Esophagus muscularis mucosa (tissue), 4 donors: ENCODE data around the gene PTPRE. TPM values are rescaled to one million over a fixed set of nuclear protein-coding genes. Genes with fewer than 3 reads are reported as not detected.
A peak's percentile ranks its signal among the peaks of the same experiment; 100 is the strongest.

Source experiments
- DNase-seq: peaks from one replicate; pipeline ENCODE4 v3.0.0-alpha.2; 2017; ENCODE audit errors: extremely low spot score
- H3K27ac ChIP-seq, 4 donors: fragments of 200-600 bp; sonication (generic); replicated peaks in 1 of 4; 1 replicate in 3 of 4; 2 replicates in 1 of 4; pipeline ENCODE4 v1.5.1; 2016 to 2019; ENCODE audit warnings: mild to moderate bottlenecking in 1 of 4
- H3K27me3 ChIP-seq, 4 donors: fragments of 200-600 bp; sonication (generic); one replicate each; pipeline versions ENCODE4 v1.5.1 to v1.6.0; 2016 to 2019
- H3K36me3 ChIP-seq, 4 donors: fragments of 200-600 bp; sonication (generic); one replicate each; pipeline ENCODE4 v1.5.1; 2016 to 2019
- H3K4me1 ChIP-seq, 4 donors: fragments of 200-600 bp; sonication (generic); one replicate each; pipeline ENCODE4 v1.5.1; 2016 to 2019
- H3K4me3 ChIP-seq, 4 donors: fragments of 200-600 bp; sonication (generic); 1 replicate in 2 of 4; 2 replicates in 2 of 4; pipeline ENCODE4 v1.5.1; 2016 to 2019; ENCODE audit warnings: mild to moderate bottlenecking in 4 of 4, moderate library complexity in 1 of 4
- H3K9me3 ChIP-seq, 4 donors: fragments of 200-600 bp; sonication (generic); 1 replicate in 3 of 4; 2 replicates in 1 of 4; pipeline ENCODE4 v1.5.1; 2016 to 2019
- EP300 ChIP-seq: sonication (generic); formaldehyde crosslinking; IDR thresholded peaks from one replicate; pipeline ENCODE4 v1.6.1; 2017; ENCODE audit warnings: antibody characterized with exemption
- POLR2A ChIP-seq: fragments of 450-650 bp; IDR thresholded peaks from one replicate; pipeline ENCODE4 v1.6.1; 2017; ENCODE audit warnings: antibody characterized with exemption, moderate library complexity, mild to moderate bottlenecking, low read depth
- POLR2AphosphoS5 ChIP-seq, 2 donors: sonication (generic); formaldehyde crosslinking; IDR thresholded peaks; one replicate each; pipeline ENCODE4 v1.6.1; 2017; ENCODE audit warnings: antibody characterized with exemption in 2 of 2
- WGBS: methylation state at CpG from one replicate; pipeline ENCODE4 v1.1.5; 2018; 5-methylcytosine and 5-hydroxymethylcytosine counted together
- intact Hi-C: fragments of 100-400 bp; cut with DNase I; formaldehyde crosslinking; loops from one replicate; pipeline ENCODE4 v1.15.1; 2023
- total RNA-seq, 4 donors: library from RNA; depleted of rRNA; stranded (reverse); fragments of >200 nt; gene quantifications; one replicate each; pipeline versions ENCODE4 v1.1.0 to v1.2.1, GENCODE V29; 2016
- TF ChIP-seq, protein P1 (sequence below), 3 experiments: fragments of 200-600 bp in 2 of 3; fragments of 450-650 bp in 1 of 3; sonication (generic) in 2 of 3; IDR thresholded peaks; one replicate each; pipeline ENCODE4 v1.5.1; 2017 to 2019; ENCODE audit warnings: antibody characterized with exemption in 3 of 3, mild to moderate bottlenecking in 2 of 3, moderate library complexity in 1 of 3

PTPRE gene
- total RNA-seq, 4 donors from 2014 or later, result 8.7 to 22.4 (median 13.3) TPM

DNA sequence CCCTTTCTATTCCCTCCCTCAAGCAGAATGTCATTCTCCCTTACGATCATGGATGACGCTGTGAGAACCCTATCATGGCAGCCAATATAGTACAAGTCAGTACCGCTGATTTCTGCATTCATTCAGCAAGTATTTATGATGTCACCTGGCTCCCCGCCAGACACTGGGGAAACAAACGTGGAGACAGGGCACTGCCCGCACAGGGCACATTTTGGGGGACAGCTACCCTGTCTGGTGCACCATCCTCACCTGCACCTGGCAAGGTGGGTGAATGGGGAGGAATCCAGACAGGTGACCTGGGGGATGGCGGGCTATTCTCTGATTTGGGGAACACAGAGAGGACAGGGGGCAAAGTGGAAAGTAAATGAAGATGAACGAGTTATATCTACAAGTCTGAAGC is 190.9 kb downstream of the PTPRE start:
- TF ChIP-seq POLR2AphosphoS5 (IDR thresholded peaks at IDR 0.05) (no peak), EP300 (no peak), POLR2A (no peak)
- TF ChIP-seq, protein P1, sequence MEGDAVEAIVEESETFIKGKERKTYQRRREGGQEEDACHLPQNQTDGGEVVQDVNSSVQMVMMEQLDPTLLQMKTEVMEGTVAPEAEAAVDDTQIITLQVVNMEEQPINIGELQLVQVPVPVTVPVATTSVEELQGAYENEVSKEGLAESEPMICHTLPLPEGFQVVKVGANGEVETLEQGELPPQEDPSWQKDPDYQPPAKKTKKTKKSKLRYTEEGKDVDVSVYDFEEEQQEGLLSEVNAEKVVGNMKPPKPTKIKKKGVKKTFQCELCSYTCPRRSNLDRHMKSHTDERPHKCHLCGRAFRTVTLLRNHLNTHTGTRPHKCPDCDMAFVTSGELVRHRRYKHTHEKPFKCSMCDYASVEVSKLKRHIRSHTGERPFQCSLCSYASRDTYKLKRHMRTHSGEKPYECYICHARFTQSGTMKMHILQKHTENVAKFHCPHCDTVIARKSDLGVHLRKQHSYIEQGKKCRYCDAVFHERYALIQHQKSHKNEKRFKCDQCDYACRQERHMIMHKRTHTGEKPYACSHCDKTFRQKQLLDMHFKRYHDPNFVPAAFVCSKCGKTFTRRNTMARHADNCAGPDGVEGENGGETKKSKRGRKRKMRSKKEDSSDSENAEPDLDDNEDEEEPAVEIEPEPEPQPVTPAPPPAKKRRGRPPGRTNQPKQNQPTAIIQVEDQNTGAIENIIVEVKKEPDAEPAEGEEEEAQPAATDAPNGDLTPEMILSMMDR (IDR thresholded peaks at IDR 0.05), result no peak
- 93% methylated on average over 8 of the region's 8 CpGs for WGBS
- Histone ChIP-seq H3K36me3 (no peaks in the 10 kb centered on the region), H3K27ac (no peak overlapping the region), H3K4me3 (no peak overlapping the region), H3K4me1 (no peaks in the 10 kb centered on the region), H3K27me3 (no peaks in the 10 kb centered on the region), H3K9me3 (no peaks in the 10 kb centered on the region)
- intact Hi-C loops, result no loop called here
- DNase-seq, result no peak

GRCh38 chr10:128098631-128099030 is 191.7 kb downstream of the PTPRE start:
- WGBS, result over 99% methylated on average over 10 of the region's 10 CpGs
- Histone ChIP-seq H3K27ac (no peak overlapping the region), H3K36me3 (no peaks in the 10 kb centered on the region), H3K4me3 (no peak overlapping the region), H3K4me1 (no peaks in the 10 kb centered on the region), H3K27me3 (no peaks in the 10 kb centered on the region), H3K9me3 (no peaks in the 10 kb centered on the region)
- intact Hi-C loops, result no loop called here
- peak; percentile 74 for DNase-seq
- TF ChIP-seq EP300 (no peak), POLR2A (no peak), POLR2AphosphoS5 (IDR thresholded peaks at IDR 0.05) (no peak)
- TF ChIP-seq, protein P1 (IDR thresholded peaks at IDR 0.05), result no peak

DNA sequence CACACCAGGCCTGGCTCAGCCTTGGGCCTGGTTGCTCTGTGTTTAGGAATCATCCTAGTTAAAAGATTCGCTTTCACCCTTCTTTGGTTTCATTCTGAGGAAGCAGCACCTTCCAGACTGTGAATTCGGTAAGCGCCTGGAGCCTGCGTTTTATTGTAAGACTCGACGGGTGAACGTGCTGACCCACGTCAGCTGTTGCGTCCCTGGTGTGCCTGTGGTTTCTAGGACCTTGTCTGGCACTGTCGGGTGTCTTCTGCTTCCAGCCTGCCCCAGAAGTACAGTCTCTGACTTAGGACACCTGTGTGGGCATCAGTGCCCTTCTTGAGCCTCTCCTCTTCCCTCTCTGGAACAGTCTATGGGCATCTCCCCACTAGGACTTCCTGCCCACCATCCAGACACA is 193.0 kb downstream of the PTPRE start:
- Histone ChIP-seq H3K27ac (no peak overlapping the region), H3K27me3 (no peaks in the 10 kb centered on the region), H3K4me3 (no peak overlapping the region), H3K4me1 (no peaks in the 10 kb centered on the region), H3K9me3 (no peaks in the 10 kb centered on the region), H3K36me3 (no peaks in the 10 kb centered on the region)
- intact Hi-C loops, result no loop called here
- peak; percentile 78 for DNase-seq
- TF ChIP-seq, protein P1 (IDR thresholded peaks at IDR 0.05), result no peak
- no peak for TF ChIP-seq POLR2A
- TF ChIP-seq POLR2AphosphoS5 (IDR thresholded peaks at IDR 0.05), result no peak
- no peak for TF ChIP-seq EP300
- 97% methylated on average over 10 of the region's 10 CpGs for WGBS

DNA sequence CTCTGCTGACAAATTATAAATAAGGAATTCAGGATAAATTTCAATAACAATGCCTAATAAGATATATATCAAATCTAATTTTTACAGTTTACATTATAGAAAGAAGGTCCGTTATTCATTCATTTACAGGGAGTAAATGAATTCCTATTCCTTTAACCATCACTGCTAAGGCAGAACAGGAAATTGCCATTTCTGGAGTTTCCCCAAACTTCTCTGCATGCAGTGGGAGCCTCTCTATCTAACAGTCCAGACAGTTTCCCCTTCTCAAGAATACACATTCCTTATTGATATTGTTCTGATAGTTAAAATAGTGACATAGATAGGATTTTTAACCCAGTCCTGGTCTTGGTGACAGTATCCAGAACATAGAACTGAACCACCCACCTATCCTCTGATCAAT is 195.0 kb downstream of the PTPRE start:
- TF ChIP-seq POLR2AphosphoS5 (IDR thresholded peaks at IDR 0.05) (no peak), EP300 (no peak), POLR2A (no peak)
- TF ChIP-seq, protein P1 (IDR thresholded peaks at IDR 0.05), result no peak
- DNase-seq, result no peak
- no peaks in the 10 kb centered on the region for H3K9me3 ChIP-seq
- no peak overlapping the region for H3K4me3 ChIP-seq
- intact Hi-C loops, result no loop called here
- H3K27ac ChIP-seq, result no peak overlapping the region
- no peaks in the 10 kb centered on the region for H3K4me1 ChIP-seq
- WGBS, result 86% methylated on average over 1 of the region's 1 CpG
- H3K27me3 ChIP-seq, result no peaks in the 10 kb centered on the region
- no peaks in the 10 kb centered on the region for H3K36me3 ChIP-seq

DNA sequence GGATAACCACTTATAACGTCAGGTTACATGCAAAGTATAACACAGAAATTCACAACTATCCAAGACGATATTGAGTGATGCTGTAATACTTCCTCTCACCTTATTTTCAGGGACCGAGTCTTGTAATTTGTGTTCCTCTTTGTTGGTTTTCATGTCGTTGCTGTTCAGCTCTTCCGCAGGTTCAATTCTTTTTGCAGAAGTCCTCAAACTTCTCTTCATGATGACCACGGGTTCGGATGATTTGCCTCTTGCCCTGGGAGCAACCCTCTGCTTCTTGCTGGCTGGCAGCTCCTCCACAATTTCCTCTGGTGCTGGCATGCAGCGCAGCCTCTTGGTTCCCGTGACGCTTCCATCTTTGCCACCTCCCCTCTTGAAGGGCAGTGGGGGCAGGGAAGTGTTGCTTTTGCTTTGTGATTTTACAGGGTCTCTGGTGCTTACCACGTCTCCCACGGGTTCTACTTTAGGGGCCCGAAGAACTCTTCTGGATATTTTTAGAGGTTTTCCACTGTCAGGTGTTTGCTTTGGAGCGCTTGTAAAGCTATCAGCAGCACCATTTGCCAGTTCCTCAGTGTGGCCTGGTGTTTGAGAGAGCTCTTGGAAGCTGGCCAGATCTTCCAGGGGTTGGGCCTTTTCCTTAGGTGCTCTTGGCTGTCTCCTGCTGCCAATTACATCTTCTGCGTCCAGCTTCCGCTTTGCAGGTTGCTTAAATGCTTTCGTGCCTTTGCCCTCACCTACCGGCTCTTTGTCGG is 195.8 kb downstream of the PTPRE start:
- Histone ChIP-seq H3K9me3 (no peaks in the 10 kb centered on the region), H3K4me3 (no peak overlapping the region), H3K27ac (no peak overlapping the region), H3K36me3 (no peaks in the 10 kb centered on the region), H3K4me1 (no peaks in the 10 kb centered on the region), H3K27me3 (no peaks in the 10 kb centered on the region)
- intact Hi-C loops, result no loop called here
- WGBS, result 85% methylated on average over 19 of the region's 19 CpGs
- TF ChIP-seq POLR2A (no peak), EP300 (no peak), POLR2AphosphoS5 (IDR thresholded peaks at IDR 0.05) (no peak)
- TF ChIP-seq, protein P1 (IDR thresholded peaks at IDR 0.05), result no peak
- DNase-seq, result no peak
